Measurements from ENCODE around the gene NEK2.
"Not testable (repeated sequence)": the region's sequence is repeated elsewhere in the genome, so short reads cannot be mapped to it uniquely, and the experiment has no call there.

Gene NEK2

DNA sequence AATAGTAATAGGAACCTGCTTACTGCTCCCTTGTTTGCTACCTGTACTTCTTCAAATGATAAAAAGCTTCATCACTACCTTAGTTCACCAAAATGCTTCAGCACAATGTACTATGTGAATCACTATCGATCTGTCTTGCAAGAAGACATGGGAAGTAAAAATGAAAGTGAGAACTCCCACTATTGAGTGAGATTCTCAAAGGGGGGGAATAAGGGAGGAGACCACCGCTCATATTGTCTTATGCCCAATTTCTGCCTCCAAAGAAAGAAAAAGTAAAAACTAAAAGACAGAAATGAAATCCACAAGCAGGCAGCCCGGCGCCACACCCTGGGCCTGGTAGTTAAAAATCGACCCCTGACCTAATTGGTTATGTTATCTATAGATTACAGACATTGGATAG, 18.5 kb upstream of the NEK2 start:
- not testable (repeated sequence) for DNase-seq

DNA sequence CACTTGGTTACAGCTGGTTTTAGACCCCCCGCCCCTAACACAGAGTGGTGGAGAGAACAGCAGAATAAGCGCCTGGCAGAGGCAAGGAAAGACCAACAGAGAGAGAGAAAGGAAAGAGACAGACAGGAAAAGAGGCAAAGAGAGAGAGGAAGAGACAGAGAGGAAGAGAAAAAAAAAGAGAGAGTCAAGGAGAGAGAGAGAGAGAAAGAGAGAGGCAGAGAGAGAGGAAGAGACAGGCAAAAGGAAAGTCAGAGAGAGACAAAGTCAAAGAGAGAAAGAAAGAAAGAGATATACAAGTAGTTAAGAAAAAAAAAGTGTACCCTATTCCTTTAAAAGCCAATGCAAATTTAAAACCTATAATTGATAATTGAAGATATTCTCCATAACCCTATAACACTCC, 13.0 kb upstream of the NEK2 start:
- no peak for DNase-seq

DNA sequence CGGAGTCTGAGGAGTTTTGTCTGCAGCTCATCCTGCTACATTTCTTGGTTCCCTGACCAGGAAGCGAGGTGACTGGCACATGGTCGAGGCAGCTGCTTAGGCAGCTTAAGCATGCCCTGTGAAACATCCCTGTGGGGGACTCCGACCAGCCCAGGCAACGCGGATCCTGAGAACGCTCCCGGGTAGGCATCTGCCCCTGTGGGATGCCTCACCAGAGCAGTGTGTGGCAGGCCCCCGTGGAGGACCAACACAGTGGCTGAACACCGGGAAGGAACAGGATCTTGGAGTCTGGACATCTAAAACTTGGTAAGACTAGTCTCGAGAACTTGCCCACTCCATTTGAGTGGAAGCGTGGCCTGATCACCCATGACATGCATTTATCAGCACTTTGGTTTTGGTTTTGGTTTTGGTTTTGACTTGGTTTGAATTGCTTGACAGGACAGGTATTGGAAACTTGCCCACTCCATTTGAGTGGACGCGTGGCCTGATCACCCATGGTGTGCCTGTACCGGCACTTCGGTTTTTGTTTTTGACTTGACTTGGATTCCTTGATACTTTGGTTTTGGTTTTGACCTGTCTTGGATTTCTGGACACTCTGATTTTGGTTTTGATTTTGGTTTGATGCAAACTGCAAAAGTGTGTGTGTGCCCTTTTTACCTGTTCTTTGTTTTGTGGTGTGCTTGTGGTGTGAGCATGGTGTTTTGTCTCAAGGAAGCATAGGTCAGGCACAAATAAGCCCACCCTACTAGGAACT, 12.2 kb upstream of the NEK2 start:
- no peak for DNase-seq

DNA sequence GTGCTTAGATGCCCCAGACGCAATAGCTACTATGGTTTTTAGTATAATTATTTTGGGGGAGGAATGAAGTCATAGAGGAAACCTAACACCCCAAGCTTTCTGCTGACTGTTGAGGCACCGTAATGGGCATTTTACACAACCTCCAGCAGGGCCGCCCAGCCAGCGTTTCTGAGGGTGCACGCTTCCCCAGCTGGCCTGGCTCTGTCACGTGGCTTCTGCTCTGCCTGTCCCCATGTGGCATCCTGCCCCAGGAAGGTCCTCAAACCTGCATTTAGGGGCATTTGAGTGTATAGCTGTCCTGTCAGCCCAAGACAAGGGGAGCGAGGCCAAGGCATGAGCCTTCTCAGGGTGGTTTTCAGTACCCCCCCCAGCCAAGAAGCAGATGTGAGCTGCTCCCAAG, 10.4 kb upstream of the NEK2 start:
- no peak for DNase-seq

DNA sequence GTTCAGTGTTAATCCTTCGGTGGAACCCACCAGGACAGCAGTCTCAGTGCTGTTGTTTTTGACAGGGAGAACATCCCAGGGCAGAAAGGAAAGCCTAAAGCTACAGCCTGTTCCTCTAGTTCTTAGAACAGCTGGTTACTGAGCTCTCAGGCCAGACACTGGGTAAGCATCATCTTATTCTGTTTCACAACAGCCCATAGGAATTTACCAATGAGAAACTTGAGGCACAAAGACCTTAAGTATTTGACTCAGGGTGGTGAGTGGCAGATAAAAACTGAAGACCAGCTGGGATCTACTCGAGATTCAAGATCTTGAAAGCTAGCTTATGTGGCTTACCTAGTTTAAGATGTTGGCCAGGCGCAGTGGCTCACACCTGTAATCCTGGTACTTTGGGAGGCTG, 9.4 kb upstream of the NEK2 start:
- DNase-seq: no peak

DNA sequence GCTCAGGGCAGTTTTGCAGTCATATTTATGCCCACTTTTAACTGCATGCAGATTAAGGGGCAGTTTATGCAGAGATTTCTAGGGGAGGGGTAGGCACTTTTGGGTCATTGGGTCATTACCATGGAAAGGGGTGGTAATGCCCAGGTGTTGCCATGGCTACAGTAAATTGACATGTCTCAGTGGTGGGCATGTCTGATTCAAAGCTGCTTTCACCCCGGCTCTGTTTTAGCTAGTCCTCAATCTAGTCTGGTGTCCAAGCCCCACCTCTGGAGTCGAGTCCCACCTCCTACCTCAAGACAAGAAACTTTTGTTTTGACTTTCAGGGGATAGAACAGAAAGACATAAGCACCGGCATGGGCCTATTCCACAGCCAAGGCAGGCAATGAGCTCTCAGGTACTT, 8.9 kb upstream of the NEK2 start:
- DNase-seq: no peak

DNA sequence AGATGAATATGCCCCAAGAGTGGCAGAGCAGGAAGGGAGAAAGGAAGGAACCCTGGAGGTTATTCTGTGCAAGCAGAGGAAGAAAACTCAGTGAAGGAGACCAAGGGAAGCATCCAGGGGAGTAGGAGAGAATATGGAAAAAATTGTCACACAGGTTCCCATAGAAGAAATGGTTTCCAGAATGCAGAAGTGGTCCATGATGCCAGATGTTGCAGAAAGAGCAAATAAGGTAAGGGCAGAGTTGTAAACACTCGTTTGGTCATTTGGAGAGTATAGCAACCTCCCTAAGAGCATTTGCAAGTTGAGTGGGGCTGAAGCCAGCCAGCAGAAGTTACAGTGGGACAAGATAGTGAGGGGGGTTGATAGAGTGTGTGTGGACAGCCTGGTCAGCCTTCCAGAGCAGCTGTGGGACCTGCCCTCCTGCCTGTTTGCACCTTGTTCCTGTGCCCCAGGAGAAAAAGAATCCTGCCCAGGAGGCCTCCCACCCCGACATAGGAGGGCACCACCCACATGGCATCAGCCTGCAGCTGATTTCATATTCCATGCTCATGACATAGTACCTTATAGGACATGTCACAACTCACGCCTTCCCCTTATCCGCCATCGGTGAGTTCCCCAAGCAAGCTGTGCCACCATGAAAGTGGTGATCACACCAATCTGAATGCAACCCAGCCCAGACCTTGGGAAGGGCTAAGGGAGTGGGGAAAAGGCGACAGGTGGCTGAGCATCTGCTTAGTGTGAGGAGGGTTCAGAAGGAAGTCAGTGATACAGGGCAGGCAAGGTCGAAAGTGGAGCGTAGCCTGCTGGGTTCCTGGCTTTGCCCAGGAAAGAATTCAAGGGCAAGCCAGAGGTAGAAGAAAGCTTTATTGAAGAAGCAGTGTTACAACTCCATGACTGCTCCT, 8.2 kb upstream of the NEK2 start:
- no peak for DNase-seq

DNA sequence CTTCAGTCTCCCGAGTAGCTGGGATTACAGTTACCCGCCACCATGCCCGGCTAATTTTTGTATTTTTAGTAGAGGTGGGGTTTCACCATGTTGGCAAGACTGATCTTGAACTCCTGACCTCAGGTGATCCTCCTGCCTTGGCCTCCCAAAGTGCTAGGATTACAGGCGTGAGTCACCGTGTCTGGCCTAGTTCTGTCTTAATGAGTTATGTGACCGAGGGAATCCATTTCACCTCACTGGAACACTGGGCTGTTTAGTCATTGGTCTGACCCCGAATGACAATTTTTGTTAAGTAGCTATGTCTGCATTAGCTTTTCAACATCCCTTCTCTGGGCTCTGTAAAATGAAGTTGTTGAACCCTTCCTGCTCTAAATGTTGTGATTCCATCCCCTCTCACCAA, 6.8 kb upstream of the NEK2 start:
- DNase-seq: not testable (repeated sequence)

DNA sequence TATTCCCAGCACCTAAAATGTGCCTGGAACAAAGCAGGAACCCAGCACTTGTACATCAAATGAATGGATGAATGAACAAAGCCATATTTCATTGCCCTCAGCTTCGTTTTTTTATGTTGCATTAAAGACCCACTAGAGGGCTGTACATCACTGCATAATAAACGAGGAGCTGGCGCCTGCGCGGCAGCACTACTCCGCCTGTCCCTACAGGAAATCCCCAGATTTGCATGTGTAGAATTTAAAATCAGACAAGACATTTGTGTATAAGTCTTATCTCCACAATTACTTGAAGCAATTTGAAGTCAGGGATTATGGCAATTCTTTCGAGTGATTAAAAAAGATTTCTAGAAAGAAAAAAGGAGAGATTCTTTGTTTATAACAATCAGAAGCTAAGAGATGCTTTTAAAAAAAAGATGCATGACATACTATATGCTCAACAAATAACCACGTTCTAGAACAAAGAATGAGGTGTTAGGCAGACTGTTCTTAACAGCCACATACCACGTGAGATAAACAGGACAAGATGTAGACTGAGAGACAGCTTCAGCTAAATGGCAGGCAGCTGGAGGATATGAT, 5.4 kb upstream of the NEK2 start:
- peak; percentile 71 for DNase-seq

DNA sequence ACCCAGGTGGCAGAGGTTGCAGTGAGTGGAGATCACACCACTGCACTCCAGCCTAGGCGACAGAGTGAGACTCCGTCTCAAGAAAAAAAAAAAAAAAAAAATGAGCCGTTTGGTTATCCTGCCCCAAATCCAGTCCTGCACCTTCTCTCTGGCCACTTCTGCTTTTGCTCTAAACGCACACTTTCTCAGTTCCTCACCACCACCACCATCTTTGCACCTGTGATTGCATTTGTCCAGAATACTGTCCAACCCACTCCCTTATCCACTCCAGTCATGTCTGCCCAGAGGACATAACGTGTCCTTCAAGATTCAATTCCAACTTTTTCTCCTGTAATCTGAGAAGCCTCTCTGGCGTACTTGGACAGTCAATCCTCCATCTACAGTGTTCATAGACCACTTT, 2.2 kb upstream of the NEK2 start:
- DNase-seq: no peak

DNA sequence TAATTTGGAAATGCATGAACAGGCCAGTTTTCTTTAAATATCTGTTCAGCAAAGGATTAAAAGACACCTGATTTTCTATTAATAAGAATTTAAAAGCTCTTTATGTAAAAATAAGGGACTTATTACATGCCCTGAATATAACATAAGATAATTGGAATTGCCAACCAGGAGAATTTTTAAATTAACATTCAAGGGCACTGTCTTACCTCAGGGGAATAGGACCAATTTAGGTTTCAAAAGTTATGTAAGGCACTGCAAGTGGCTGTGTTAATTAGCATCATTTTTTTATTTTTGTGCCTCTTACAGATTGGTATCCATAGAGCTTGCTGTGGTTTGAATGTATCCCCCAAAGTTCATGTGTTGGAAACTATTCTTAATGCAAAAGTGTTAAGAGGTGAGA, 1.3 kb upstream of the NEK2 start:
- DNase-seq: no peak

DNA sequence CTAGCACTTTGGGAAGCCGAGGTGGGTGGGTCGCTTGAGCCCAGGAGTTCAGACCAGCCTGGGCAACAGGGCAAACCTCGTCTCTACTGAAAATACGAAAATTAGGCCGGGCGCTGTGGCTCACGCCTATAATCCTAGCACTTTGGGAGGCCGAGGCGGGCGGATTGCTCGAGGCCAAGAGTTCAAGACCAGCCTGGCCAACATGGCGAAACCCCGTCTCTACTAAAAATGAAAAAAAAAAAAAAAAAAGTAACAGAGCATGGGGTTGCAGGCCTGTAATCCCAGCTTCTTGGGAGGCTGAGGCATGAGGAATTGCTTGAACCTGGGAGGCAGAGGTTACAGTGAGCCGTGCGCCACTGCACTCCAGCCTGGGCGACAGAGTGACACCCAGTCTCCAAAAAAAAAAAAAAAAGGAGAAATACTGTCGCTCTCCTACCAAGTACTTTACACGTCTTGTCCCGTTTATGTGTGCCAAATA, 724 bp upstream of the NEK2 start:
- DNase-seq: no peak

DNA sequence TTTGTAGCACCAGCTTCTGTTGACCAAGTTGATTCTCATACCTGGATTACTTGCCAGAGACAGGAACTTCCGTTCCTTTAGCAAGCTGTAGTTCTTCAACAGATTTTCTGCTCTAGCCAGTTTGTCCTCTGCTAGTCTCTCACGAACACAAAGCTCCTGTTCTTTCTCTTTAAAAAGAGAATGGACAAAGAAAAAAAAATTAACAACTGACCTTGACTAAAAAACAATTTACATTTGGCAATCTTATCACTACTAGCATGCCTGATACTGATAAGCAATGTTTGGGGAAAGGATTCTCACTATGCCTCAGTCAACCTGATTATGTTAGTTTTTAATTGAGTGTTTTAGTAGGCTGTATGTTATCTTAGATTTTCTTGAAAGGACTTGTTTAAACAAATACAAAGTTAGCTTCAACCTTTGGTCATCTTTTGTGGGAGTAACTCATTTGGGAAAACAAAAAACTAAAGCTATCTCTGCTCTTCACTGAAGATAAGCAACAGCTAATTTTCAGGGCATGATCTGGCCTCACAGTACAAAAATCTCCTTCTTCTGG, 8.3 kb downstream of the NEK2 start:
- DNase-seq: no peak

DNA sequence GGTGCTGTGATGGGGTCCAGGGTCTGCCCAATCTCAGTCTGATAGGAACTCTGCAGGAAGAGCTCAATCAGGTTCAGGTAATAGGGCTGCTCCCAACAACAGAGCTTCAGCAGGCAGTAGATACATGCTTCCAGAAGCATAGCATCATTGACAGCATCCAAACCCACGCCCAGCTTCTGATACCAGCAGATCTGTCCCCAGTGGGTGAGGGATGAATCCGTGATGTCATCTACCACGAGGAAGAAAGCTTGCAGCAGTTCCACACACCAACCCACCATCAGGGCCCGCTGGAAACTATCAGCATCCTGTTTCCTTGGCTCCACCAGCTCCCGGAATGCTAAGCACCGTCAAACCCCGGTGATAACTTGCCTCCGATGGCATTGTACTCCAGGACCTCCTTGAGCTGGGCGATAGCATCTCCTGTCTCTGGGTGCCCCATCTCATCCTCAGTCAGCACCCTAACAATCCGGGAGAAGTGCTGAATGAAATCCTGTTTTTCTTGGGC, 14.7 kb downstream of the NEK2 start:
- DNase-seq: no peak

DNA sequence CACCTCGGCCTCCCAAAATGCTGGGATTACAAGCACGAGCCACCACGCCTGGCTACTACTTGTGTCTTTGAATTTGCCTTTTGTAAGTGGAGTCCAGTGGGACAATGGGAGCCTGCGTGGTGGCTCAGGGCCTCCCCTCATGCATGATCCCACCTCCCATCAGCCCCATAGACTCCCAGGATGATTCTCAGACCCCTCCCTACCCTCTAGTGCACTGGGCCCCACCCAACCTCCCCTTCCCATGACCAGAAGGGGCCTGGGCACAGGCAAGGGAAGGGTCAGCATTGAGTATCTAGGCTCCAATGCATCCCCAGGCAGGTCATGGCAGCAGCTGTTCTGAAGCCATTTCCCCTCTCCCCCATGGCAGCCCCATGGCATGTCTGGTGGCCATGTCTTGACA, 18.7 kb downstream of the NEK2 start:
- DNase-seq: no peak

DNA sequence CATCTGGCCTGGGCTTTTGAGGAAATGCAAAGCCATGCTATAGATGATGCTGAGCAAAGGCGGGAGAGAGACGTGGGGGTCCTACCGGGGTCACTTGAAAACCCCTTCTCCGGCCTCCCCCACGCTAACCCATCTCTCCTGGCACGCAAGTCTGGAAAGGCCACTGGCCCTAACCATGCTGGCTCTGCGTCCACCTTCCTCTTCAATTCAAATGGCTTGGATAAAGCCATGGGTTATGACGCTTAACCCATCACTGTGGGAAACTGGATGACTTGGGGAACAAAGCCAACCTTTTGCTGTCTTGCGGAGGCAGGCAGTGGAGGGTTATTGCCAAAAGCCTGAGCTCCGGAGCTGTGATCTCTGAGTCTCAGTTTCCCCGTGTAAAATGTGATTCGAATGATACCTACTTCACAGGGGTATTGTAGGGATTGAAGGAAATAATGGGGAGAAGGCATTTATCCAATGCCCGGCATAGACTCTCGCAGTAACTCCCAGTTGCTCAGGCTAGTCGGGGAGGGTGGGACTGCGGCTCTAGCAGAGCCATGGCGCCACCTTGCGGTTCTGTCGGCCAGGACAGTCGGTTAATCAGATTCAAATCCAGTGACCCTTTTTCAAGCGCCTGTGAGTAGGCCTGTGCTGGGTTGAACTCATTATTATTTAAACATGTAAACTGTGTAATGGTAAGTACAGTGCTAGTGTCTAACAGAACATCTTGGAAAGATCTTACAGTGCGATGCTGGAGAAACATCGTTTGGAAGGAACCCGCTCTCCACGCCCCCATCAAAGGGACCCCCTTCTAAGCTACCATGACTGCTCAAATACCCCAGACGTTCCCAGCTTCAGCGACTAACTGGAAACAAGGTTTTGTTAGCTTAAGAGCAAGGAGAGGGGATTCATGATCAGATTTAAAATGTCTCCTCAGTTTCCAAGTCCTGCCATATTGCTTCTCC, 20.3 kb downstream of the NEK2 start:
- DNase-seq: peak; percentile 12

DNA sequence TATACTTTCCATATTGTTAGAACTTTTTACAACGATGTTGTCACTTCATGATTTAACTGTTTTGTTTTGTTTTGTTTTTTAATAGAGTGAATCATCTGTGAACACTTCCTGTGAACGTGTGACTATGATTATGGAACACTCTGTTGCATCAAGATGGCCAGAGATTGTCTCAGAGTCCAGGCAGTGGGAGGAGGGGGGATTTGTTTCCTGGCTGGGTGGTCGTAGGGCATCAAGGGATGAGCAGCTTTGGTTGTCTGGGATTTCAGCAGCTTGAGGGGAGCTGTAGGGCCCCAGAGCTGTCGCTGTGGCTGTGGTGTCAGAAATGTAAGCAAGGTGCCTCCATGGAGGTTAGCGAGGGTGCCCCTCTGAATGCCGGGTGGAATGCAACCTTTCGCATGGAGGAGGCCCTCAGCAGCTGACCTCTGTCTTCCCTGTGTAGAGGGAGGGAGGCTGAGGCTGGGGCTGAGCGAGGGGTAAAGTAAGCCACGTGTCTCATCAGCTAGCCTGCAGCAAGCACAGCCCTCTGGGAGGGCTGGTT, 21.4 kb downstream of the NEK2 start:
- no peak for DNase-seq

DNA sequence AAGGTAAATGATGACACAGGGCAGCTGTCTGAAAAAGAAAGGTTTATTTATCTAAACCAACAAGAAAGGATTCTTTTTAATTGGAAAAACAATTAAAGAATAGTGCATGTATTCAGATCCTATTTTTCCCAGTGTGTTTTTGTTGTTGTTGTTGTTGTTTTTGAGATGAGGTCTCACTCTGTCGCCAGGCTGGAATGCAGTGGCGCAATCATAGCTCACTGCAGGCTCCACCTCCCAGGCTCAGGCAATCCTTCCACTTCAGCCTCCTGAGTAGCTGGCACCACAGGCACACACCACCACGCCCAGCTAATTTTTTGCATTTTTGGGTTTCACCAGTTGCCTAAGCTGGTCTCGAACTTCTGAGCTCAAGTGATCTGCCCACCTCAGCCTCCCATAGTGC, 22.1 kb downstream of the NEK2 start:
- no peak for DNase-seq

DNA sequence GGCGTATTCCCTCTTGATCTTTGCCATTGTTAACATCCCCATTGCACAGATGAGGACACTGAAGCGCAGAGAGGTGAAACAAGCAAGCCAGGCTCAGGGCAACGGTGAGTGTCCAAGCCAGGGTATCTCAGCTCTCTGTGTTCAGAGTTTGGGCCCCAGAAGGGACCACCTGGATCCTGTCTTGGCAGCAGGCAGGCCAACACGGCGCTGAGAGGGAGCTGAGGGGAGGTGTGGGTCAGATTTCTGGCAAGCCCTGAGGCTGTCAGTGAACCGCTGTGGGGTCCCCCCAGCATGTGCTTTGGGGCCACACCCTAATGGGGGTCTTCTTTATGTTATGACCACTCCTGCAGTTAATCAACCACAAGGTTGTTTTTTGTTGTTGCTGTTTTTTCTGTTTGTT, 23.1 kb downstream of the NEK2 start:
- DNase-seq: no peak

DNA sequence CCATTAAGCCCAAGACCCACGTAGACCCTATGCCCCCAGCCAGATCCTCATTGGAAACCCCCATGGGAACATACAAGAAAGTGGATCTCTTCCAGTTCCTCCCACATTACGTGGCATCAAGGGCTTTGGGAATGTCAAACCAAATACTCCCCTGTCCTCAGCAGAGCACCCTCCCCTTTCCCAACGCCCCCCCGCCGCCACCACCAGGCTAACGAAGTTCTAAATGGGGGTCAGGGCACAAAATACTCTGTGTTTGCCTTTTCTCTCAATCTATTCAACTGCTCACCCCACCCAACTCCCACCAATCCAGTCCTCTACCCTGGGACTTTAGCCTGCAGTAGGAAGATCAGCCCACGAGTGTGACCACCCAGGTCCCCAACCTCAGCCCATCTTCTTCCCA, 24.5 kb downstream of the NEK2 start:
- no peak for DNase-seq

DNA sequence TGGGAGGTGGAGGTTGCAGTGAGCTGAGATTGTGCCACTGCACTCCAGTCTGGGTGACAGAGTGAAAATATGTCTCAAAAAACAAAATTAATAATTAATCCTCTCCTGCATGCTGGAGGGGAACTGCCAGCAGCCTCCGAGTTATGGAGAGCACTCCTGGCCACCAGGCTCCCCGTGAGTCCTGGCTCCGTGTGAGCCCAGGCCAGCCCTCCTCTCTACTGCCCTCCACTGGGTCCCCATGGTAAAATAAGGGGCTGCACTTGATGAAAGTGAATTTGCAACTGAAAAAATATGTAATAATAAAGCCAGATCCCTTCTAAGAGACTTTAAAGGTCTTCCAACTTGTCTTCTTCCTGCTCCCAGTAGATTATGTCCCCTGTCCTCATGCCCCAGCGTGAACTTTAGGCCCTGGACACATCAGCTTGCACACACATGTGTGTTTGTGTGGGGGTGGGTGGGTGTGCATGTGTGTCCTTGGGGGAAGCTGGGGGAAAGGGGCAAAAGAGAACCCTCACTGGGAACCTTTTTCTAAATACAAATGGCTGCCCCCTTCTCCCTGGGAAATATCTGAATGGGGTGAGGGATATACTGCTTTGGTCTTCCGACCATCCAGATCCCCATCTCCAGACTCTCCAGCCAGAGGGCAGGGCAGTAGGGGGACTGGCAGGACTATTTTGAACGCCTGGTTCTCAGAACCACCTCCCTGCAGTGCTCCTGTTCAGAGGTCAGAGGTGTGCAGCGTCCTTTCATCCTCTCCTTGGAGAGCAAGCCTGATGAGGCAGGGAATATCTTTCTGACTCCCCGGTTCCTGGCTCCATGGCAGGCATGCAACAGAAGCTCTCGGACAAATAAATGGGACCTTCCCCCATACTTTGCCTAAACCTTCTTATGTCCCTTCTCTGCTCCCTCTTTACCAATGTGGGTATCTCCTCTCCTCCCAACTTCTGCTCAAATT, 26.2 kb downstream of the NEK2 start:
- no peak for DNase-seq

Data from NCI-H1417 treated with DMSO at 0.1 percent for 48 hours (cell line).